Neural crest cell (in vitro differentiated cells): Measurements from ENCODE around the gene TMEM37. TPM values are rescaled to one million over a fixed set of nuclear protein-coding genes. Genes with fewer than 3 reads are reported as not detected.
A peak's percentile ranks its signal among the peaks of the same experiment; 100 is the strongest.

Experiments used
- DNase-seq: peaks from one replicate; pipeline ENCODE4 v3.0.0; 2021; ENCODE audit warnings: low read depth, mixed read lengths, low spot score
- H3K27ac Mint-ChIP-seq: one replicate; pipeline ENCODE4 v1.8.0; 2021; ENCODE audit warnings: mild to moderate bottlenecking, mixed read lengths; ENCODE audit not compliant: unreplicated experiment
- H3K27me3 Mint-ChIP-seq: 2 replicates; pipeline ENCODE4 v1.8.0; 2021; ENCODE audit warnings: low read depth, mild to moderate bottlenecking, mixed read lengths
- H3K36me3 Mint-ChIP-seq: 2 replicates; pipeline ENCODE4 v1.8.0; 2021; ENCODE audit warnings: low read depth, mild to moderate bottlenecking, mixed read lengths
- H3K4me1 Mint-ChIP-seq: 2 replicates; pipeline ENCODE4 v1.8.0; 2021; ENCODE audit warnings: mixed read lengths
- H3K4me3 Mint-ChIP-seq: one replicate; pipeline ENCODE4 v1.8.0; 2021; ENCODE audit warnings: mild to moderate bottlenecking, mixed read lengths
- H3K9me3 Mint-ChIP-seq: 2 replicates; pipeline ENCODE4 v1.8.0; 2021; ENCODE audit warnings: mixed read lengths
- total RNA-seq: library from RNA; stranded (reverse); gene quantifications from 2 replicates; pipeline ENCODE4 v1.2.1, GENCODE V29; 2021
- TF ChIP-seq, protein P1 (sequence below): fragments of 200-600 bp; sonication (generic); conservative IDR thresholded peaks from 2 replicates; pipeline ENCODE4 v1.5.0; 2021; ENCODE audit warnings: antibody characterized with exemption, mild to moderate bottlenecking

Gene TMEM37
- total RNA-seq, 1 donor from 2014 or later: 5.3 TPM

DNA sequence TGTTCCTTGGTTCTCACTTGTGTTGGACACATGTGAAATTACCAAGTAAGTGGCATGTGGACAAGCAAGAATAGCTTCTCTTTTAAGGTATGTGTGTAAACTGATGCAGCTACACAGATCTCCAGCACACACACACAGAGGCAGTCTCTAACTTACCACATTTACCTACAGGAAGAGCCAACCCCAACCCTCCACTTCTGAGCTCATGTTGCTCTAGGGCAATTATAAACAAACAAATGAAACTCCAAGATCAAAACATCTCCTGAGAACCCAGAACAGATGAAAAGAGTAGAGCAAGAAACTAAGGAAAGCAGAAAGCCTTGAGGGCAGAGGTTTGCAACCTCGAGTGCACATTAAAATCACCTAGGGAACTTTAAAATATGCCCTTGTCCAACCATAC is 16.0 kb upstream of the TMEM37 start:
- no peaks in the 10 kb centered on the region for H3K36me3 Mint-ChIP-seq
- TF ChIP-seq, protein P1, sequence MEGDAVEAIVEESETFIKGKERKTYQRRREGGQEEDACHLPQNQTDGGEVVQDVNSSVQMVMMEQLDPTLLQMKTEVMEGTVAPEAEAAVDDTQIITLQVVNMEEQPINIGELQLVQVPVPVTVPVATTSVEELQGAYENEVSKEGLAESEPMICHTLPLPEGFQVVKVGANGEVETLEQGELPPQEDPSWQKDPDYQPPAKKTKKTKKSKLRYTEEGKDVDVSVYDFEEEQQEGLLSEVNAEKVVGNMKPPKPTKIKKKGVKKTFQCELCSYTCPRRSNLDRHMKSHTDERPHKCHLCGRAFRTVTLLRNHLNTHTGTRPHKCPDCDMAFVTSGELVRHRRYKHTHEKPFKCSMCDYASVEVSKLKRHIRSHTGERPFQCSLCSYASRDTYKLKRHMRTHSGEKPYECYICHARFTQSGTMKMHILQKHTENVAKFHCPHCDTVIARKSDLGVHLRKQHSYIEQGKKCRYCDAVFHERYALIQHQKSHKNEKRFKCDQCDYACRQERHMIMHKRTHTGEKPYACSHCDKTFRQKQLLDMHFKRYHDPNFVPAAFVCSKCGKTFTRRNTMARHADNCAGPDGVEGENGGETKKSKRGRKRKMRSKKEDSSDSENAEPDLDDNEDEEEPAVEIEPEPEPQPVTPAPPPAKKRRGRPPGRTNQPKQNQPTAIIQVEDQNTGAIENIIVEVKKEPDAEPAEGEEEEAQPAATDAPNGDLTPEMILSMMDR: no peak

DNA sequence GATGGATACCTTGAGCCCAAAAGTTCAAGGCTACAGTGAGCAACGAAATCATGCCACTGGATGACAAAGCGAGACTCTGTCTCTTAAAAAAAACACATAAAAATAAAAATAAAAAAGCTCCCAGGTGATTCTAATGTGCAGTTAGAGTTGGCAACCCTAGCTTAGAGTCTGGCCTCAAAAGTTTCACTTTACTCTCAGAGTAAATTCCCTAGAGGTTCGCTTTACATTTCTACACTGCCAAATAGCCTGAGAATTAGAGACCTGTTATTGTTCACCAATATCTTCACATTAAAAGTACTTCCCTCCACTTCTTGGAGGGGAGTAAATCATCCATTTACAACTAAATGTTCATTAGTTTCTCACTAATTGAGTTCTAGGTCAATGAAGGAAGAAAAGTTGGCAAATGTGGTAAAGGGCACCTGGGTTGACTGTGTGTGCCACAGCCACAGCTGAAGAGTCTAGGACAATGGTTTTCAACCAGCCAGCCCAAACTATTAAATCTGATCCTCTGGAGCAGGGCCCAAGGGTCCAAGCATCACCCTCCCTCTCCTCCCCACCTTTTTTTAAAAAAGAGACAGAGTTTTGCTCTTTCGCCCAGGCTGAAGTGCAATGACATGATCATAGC is 15.2 kb upstream of the TMEM37 start:
- no peaks in the 10 kb centered on the region for H3K36me3 Mint-ChIP-seq
- no peak overlapping the region for H3K27ac Mint-ChIP-seq
- no peak overlapping the region for H3K4me3 Mint-ChIP-seq
- H3K9me3 Mint-ChIP-seq: peaks cover 4% of the 10 kb centered on the region
- DNase-seq: no peak
- TF ChIP-seq, protein P1: no peak
- no peaks in the 10 kb centered on the region for H3K4me1 Mint-ChIP-seq
- no peaks in the 10 kb centered on the region for H3K27me3 Mint-ChIP-seq

More for the DNA sequence above, 16.0 kb upstream of the TMEM37 start:
- H3K4me1 Mint-ChIP-seq: no peaks in the 10 kb centered on the region
- H3K4me3 Mint-ChIP-seq: no peak overlapping the region
- peaks cover 4% of the 10 kb centered on the region for H3K9me3 Mint-ChIP-seq
- no peak overlapping the region for H3K27ac Mint-ChIP-seq
- DNase-seq: no peak
- H3K27me3 Mint-ChIP-seq: no peaks in the 10 kb centered on the region

DNA sequence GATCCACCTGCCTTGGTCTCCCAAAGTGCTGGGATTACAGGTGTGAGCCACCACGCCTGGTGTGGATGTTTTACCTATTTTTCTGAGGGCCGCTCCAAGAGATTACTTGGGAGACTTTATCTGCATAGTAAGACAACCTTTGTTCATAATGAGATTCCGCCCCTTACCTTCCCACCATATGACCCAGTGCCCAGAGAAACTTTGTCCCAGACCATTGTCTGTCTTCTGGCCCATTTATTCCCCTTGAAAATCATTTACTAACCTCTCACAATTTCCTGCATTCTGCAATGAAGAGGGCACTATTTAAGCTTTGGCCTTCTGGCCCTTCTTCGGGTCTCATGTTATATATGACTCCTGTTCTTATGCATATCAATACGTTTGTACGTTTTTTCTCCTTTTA is 13.7 kb upstream of the TMEM37 start:
- H3K4me3 Mint-ChIP-seq: no peak overlapping the region
- DNase-seq: no peak
- no peak overlapping the region for H3K27ac Mint-ChIP-seq
- H3K36me3 Mint-ChIP-seq: peaks cover 6% of the 10 kb centered on the region
- peaks cover 6% of the 10 kb centered on the region for H3K4me1 Mint-ChIP-seq
- H3K27me3 Mint-ChIP-seq: no peaks in the 10 kb centered on the region
- H3K9me3 Mint-ChIP-seq: peaks cover 6% of the 10 kb centered on the region
- TF ChIP-seq, protein P1: no peak

DNA sequence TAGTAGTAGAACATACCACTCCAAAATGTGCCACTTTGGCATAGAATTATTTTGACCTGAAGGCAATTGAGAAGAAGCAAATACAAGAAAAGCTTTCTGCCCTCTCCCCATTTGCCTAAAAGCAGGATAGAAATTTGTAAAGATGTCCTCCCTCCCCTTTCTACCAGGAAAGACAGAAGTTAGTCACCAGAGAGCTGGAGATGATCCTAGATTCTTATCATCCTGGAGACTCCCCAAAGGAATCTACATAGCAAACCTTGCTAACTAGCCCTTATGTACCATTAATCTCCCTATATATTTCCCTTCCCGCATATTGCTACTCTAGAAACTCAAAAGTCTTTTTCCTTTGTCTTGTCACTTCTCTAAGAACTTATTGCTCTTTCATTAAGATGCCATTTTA is 12.6 kb upstream of the TMEM37 start:
- no peak for DNase-seq
- no peak overlapping the region for H3K27ac Mint-ChIP-seq
- no peak overlapping the region for H3K4me3 Mint-ChIP-seq
- TF ChIP-seq, protein P1: no peak
- H3K4me1 Mint-ChIP-seq: peaks cover 10% of the 10 kb centered on the region
- peaks cover 6% of the 10 kb centered on the region for H3K36me3 Mint-ChIP-seq
- no peaks in the 10 kb centered on the region for H3K27me3 Mint-ChIP-seq
- peaks cover 6% of the 10 kb centered on the region for H3K9me3 Mint-ChIP-seq

DNA sequence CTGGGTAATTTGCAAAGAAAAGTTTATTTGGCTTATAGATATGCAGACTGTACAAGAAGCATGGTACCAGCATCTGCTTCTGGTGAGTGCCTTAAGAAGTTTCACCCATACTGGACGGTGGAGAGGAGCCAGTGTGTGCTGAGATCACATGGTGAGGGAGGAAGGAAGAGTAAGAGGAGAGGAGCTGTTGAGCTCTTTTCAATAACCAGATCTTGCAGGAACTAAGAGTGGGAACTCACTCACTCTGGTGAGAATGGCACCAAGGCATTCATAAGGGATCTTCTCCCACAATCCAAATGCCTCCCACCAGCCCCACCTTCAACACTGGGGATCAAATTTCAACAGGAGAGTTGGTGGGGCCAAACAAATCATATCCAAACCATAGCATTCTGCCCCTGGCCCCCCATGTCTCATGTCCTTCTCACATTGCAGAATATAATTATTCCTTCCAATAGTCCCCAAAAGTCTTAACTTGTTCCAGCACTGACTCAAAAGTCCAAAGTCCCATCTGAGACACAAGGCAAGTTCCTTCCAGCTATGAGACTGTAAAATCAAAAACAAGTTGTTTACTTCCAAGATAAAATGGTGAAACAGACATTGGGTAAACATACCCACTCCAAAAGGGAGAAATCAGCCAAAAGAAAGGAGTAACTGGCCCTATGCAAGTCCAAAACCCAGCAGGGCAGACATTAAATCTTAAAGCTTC is 11.7 kb upstream of the TMEM37 start:
- Mint-ChIP-seq H3K4me3 (no peak overlapping the region), H3K9me3 (peaks cover 6% of the 10 kb centered on the region), H3K27me3 (no peaks in the 10 kb centered on the region), H3K36me3 (peaks cover 6% of the 10 kb centered on the region), H3K4me1 (peaks cover 10% of the 10 kb centered on the region), H3K27ac (peak overlapping the region; percentile 15)
- DNase-seq: no peak
- TF ChIP-seq, protein P1: no peak
